Measurements from ENCODE around the gene SPCS3.

DNA sequence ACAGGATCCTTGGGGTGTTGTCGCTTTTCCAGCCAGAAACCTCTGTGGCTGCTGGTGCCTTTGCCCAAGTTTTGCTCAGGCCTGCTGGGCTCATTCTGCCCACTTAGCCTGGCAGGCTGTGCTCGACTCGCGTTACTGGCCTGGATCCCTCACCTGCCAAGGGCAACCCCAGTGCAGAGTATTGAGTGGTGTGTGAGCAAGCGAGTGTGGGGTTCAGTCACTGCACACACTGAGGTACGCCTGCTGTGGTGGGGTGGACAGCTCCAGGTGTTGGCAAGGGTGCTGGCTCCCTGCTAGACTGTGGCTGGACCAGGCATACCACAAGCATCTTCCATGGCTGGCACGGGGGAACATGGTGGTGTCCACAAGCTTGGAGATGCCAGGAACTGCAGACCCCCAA, 22.6 kb downstream of the SPCS3 start:
- TF ChIP-seq, protein P1, sequence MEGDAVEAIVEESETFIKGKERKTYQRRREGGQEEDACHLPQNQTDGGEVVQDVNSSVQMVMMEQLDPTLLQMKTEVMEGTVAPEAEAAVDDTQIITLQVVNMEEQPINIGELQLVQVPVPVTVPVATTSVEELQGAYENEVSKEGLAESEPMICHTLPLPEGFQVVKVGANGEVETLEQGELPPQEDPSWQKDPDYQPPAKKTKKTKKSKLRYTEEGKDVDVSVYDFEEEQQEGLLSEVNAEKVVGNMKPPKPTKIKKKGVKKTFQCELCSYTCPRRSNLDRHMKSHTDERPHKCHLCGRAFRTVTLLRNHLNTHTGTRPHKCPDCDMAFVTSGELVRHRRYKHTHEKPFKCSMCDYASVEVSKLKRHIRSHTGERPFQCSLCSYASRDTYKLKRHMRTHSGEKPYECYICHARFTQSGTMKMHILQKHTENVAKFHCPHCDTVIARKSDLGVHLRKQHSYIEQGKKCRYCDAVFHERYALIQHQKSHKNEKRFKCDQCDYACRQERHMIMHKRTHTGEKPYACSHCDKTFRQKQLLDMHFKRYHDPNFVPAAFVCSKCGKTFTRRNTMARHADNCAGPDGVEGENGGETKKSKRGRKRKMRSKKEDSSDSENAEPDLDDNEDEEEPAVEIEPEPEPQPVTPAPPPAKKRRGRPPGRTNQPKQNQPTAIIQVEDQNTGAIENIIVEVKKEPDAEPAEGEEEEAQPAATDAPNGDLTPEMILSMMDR (IDR thresholded peaks at IDR 0.05; ENCODE audit: poor library complexity): no peak
- no peak for TF ChIP-seq EZH2phosphoT487 (IDR thresholded peaks at IDR 0.05; ENCODE audit: low read depth, severe bottlenecking, unreplicated experiment)
